ENCODE measurements around the gene IGSF21. TPM values are rescaled to one million over a fixed set of nuclear protein-coding genes. Genes with fewer than 3 reads are reported as not detected.

The IGSF21 gene
- total and polyA plus RNA-seq, 2 donors (not counting 1 experiment from before 2014, with no cell fraction given), result not detected

DNA sequence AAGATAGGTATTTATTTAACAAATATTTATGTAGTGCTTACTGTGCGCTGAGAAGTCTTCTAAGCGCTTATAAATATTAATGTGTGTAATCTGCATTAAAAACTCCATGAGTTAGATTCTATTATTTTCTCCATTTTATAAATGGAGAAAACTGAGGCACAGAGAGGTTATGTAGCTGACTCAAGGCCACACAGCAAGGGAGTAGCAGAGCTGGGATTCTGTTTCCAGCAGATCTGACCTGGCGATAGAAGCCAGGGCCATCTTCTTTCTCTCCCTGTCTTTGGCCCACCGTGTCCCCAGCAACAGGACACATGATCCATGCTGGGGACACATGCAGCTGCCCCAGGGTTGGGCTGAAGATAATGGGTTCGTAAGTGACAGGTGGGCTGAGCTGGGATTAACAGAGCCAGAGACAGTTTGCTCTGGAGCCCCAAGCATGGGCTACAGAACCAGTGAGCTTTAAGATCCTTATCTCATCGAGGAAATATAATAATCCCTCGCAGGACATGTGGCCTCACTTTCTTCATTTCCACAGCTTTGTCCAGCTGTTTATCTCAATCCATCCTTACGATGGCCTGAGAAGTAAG lies 30.3 kb downstream of the IGSF21 start:
- no peak overlapping the region for H3K4me3 ChIP-seq (ENCODE audit: control extremely low read depth in 1 of 5, extremely low read depth in 1 of 5, insufficient read depth in 1 of 5, low read depth in 2 of 5, low read length in 4 of 5)
- no peak overlapping the region for H3K4me3 Mint-ChIP-seq
- no peak overlapping the region for H3K9ac ChIP-seq (ENCODE audit: low read length)
- H3K9me3 ChIP-seq (ENCODE audit: control extremely low read depth in 1 of 3, control insufficient read depth in 2 of 3, insufficient read depth in 1 of 3, low read length in 2 of 3), result peaks cover 0 to 9% (median 0%) of the 10 kb centered on the region in 3 donors
- no peak for ATAC-seq (ENCODE audit: low read depth)
- peaks cover 0 to 8% (median 2%) of the 10 kb centered on the region in 4 experiments for H3K27me3 ChIP-seq (replicated peaks in 1 of 4; ENCODE audit: control extremely low read depth in 1 of 4, control insufficient read depth in 3 of 4, insufficient read depth in 4 of 4, low read length in 3 of 4)
- H3K27me3 Mint-ChIP-seq, result peaks cover 17% of the 10 kb centered on the region
- H3K36me3 ChIP-seq (replicated peaks in 1 of 2; ENCODE audit: control extremely low read depth in 1 of 2, control insufficient read depth in 1 of 2, extremely low read depth in 1 of 2, insufficient read depth in 2 of 2, low read length in 1 of 2), result no peaks in the 10 kb centered on the region
- no peak overlapping the region for H3K4me2 ChIP-seq (replicated peaks; ENCODE audit: low read depth, low read length, poor library complexity, severe bottlenecking)
- H3K4me1 ChIP-seq (ENCODE audit: control insufficient read depth in 2 of 2, insufficient read depth in 2 of 2, low read length in 2 of 2), result no peaks in the 10 kb centered on the region
- no peaks in the 10 kb centered on the region for H4K20me1 ChIP-seq (ENCODE audit: control insufficient read depth, insufficient read depth, low read length, poor library complexity, severe bottlenecking)
- intact Hi-C loops (cut with micrococcal nuclease), result no loop called here
- POLR2A ChIA-PET, result no interaction called here
- CTCF ChIA-PET, result interaction anchor here (0.6 kb wide), 1 partner anchor 9 kb away, joined by 3 read pairs; no protein-coding TSS in a partner anchor
- no peak overlapping the region for H3K27ac Mint-ChIP-seq
- H3K4me1 Mint-ChIP-seq, result no peaks in the 10 kb centered on the region
- no peak for DNase-seq
- TF ChIP-seq, protein P1, sequence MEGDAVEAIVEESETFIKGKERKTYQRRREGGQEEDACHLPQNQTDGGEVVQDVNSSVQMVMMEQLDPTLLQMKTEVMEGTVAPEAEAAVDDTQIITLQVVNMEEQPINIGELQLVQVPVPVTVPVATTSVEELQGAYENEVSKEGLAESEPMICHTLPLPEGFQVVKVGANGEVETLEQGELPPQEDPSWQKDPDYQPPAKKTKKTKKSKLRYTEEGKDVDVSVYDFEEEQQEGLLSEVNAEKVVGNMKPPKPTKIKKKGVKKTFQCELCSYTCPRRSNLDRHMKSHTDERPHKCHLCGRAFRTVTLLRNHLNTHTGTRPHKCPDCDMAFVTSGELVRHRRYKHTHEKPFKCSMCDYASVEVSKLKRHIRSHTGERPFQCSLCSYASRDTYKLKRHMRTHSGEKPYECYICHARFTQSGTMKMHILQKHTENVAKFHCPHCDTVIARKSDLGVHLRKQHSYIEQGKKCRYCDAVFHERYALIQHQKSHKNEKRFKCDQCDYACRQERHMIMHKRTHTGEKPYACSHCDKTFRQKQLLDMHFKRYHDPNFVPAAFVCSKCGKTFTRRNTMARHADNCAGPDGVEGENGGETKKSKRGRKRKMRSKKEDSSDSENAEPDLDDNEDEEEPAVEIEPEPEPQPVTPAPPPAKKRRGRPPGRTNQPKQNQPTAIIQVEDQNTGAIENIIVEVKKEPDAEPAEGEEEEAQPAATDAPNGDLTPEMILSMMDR (IDR thresholded peaks at IDR 0.05), result no peak
- no peak for TF ChIP-seq EZH2 (IDR thresholded peaks at IDR 0.05; ENCODE audit: borderline replicate concordance, insufficient read depth, low read depth, low read length, poor library complexity, severe bottlenecking)
- no peak overlapping the region for H2AFZ ChIP-seq (ENCODE audit: insufficient read depth, low read depth, low read length, poor library complexity, severe bottlenecking)
- no peaks in the 10 kb centered on the region for H3K79me2 ChIP-seq (ENCODE audit: control insufficient read depth, insufficient read depth, low read length)
- no peaks in the 10 kb centered on the region for H3K9me3 Mint-ChIP-seq (ENCODE audit: insufficient read depth)
- WGBS (ENCODE audit: insufficient coverage), result 80% methylated on average over 4 of the region's 8 CpGs
- H3K27ac ChIP-seq (ENCODE audit: low read length in 2 of 2), result no peak overlapping the region

DNA sequence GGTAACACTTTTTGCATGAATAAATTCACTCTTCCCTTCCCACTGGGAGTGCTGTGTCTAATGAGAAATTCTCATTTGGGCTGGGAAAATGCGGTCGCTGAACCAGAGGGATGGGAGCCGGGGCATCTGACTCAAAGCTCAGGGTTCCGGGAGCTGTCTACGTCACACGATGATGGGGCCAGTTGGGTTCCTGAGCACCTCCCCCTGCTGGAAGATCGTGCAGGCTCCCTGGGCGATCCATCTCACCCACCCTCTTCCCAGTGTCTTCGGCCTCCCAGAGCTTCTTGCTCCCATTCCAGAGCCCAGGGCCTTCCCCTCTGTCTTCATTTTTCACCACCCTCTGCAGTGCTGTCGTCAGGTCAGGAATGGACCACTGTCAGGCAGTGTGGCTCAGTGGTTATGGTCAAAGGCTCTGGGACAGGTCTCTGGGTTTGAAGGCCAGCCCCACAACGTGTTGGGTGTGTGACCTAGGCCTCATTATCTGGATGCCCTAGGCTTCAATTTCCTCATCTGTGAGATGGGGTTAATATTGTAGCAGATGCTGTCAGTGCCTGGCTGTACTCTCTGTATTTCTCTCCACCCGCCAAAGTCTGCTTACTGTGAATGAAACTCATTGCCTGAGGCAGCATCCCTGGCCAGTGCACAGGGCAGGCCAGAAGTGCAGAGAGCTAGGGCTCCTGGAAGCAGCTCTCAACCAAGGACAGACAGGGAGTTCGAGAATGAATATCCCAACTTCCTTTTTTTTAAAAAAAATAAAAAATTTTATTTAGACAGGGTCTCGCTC lies 31.8 kb downstream of the IGSF21 start:
- Histone ChIP-seq H3K9me3 (ENCODE audit: control extremely low read depth in 1 of 3, control insufficient read depth in 2 of 3, insufficient read depth in 1 of 3, low read length in 2 of 3) (peaks cover 0 to 9% (median 0%) of the 10 kb centered on the region in 3 donors), H4K20me1 (ENCODE audit: control insufficient read depth, insufficient read depth, low read length, poor library complexity, severe bottlenecking) (no peaks in the 10 kb centered on the region), H3K4me1 (ENCODE audit: control insufficient read depth in 2 of 2, insufficient read depth in 2 of 2, low read length in 2 of 2) (no peaks in the 10 kb centered on the region), H3K27ac (ENCODE audit: low read length in 2 of 2) (no peak overlapping the region), H3K4me3 (ENCODE audit: control extremely low read depth in 1 of 5, extremely low read depth in 1 of 5, insufficient read depth in 1 of 5, low read depth in 2 of 5, low read length in 4 of 5) (no peak overlapping the region), H3K9ac (ENCODE audit: low read length) (no peak overlapping the region), H2AFZ (ENCODE audit: insufficient read depth, low read depth, low read length, poor library complexity, severe bottlenecking) (no peak overlapping the region), H3K4me2 (replicated peaks; ENCODE audit: low read depth, low read length, poor library complexity, severe bottlenecking) (no peak overlapping the region), H3K36me3 (replicated peaks in 1 of 2; ENCODE audit: control extremely low read depth in 1 of 2, control insufficient read depth in 1 of 2, extremely low read depth in 1 of 2, insufficient read depth in 2 of 2, low read length in 1 of 2) (no peaks in the 10 kb centered on the region), H3K27me3 (replicated peaks in 1 of 4; ENCODE audit: control extremely low read depth in 1 of 4, control insufficient read depth in 3 of 4, insufficient read depth in 4 of 4, low read length in 3 of 4) (peaks cover 0 to 8% (median 2%) of the 10 kb centered on the region in 4 experiments), H3K79me2 (ENCODE audit: control insufficient read depth, insufficient read depth, low read length) (no peaks in the 10 kb centered on the region)
- Mint-ChIP-seq H3K27me3 (peaks cover 14% of the 10 kb centered on the region), H3K4me1 (no peaks in the 10 kb centered on the region), H3K27ac (no peak overlapping the region), H3K4me3 (no peak overlapping the region), H3K9me3 (ENCODE audit: insufficient read depth) (no peaks in the 10 kb centered on the region)
- 64% methylated on average over 12 of the region's 14 CpGs for WGBS (ENCODE audit: insufficient coverage)
- intact Hi-C loops (cut with micrococcal nuclease), result no loop called here
- TF ChIP-seq EZH2 (IDR thresholded peaks at IDR 0.05; ENCODE audit: borderline replicate concordance, insufficient read depth, low read depth, low read length, poor library complexity, severe bottlenecking), result no peak
- TF ChIP-seq, protein P1 (IDR thresholded peaks at IDR 0.05), result no peak
- ChIA-PET CTCF (no interaction called here), POLR2A (no interaction called here)
- DNase-seq, result no peak
- no peak for ATAC-seq (ENCODE audit: low read depth)
